HEK293 (cell line): Measurements from ENCODE around the gene CLASP1.
A peak's percentile ranks its signal among the peaks of the same experiment; 100 is the strongest.

ENCODE experiments used
- CTCF ChIA-PET: fragments of 350-600 bp; formaldehyde crosslinking; extraction: SDS; loops from one replicate; lab custom pipeline; 2021; ENCODE audit warnings: antibody characterized with exemption; lab: Yijun Ruan, JAX
- POLR2A ChIA-PET: fragments of 300-600 bp; formaldehyde crosslinking; extraction: SDS; loops from one replicate; lab custom pipeline; 2020; ENCODE audit warnings: antibody characterized with exemption, inconsistent platforms; lab: Yijun Ruan, JAX
- H3K27ac ChIP-seq: fragments of 200-500 bp; sonication (Bioruptor generic); 2 replicates; pipeline ENCODE4 v1.5.1; 2014; ENCODE audit warnings: low read depth, low read length, control low read depth, inconsistent platforms; ENCODE audit errors: extremely low read depth
- H3K36me3 ChIP-seq, 2 experiments: fragments of 200-500 bp in 1 of 2; sonication (Bioruptor generic) in 1 of 2; 1 replicate in 1 of 2; 2 replicates in 1 of 2; pipeline ENCODE4 v1.5.1; 2014 to 2017; ENCODE audit warnings: inconsistent platforms in 2 of 2, low read length in 2 of 2; ENCODE audit not compliant: control insufficient read depth in 2 of 2, insufficient read depth in 1 of 2
- H3K4me1 ChIP-seq: fragments of 200-500 bp; sonication (Bioruptor generic); 2 replicates; pipeline ENCODE4 v1.5.1; 2014; ENCODE audit warnings: mild to moderate bottlenecking, low read length, inconsistent platforms; ENCODE audit not compliant: control insufficient read depth, insufficient read depth
- H3K4me3 ChIP-seq: 2 replicates; pipeline ENCODE4 v1.5.1; 2011; ENCODE audit warnings: low read depth, mild to moderate bottlenecking, control low read depth, low read length, moderate library complexity
- H3K9me3 ChIP-seq: fragments of 200-500 bp; sonication (Bioruptor generic); 2 replicates; pipeline ENCODE4 v1.5.1; 2014; ENCODE audit warnings: low read depth, low read length, inconsistent platforms; ENCODE audit not compliant: control insufficient read depth, insufficient read depth
- EGR2 ChIP-seq: fragments of 450-650 bp; formaldehyde crosslinking; IDR thresholded peaks from 2 replicates; pipeline ENCODE4 v1.5.1; 2016; ENCODE audit warnings: low read depth, missing biosample characterization, missing genetic modification characterization
- HIC1 ChIP-seq: fragments of 450-650 bp; formaldehyde crosslinking; IDR thresholded peaks from 2 replicates; pipeline ENCODE4 v1.5.1; 2016; ENCODE audit warnings: missing biosample characterization, missing genetic modification characterization
- OSR2 ChIP-seq: fragments of 450-650 bp; formaldehyde crosslinking; IDR thresholded peaks from 2 replicates; pipeline ENCODE4 v1.5.1; 2016; ENCODE audit warnings: missing biosample characterization, missing genetic modification characterization
- SP7 ChIP-seq: fragments of 450-650 bp; formaldehyde crosslinking; IDR thresholded peaks from 2 replicates; pipeline ENCODE4 v1.5.1; 2016; ENCODE audit warnings: missing biosample characterization, missing genetic modification characterization
- TSHZ1 ChIP-seq: fragments of 450-650 bp; formaldehyde crosslinking; IDR thresholded peaks from 2 replicates; pipeline ENCODE4 v1.5.1; 2016; ENCODE audit warnings: missing biosample characterization, missing genetic modification characterization, borderline replicate concordance
- WT1 ChIP-seq: fragments of 450-650 bp; formaldehyde crosslinking; IDR thresholded peaks from 2 replicates; pipeline ENCODE4 v1.5.1; 2016; ENCODE audit warnings: missing biosample characterization, missing genetic modification characterization
- YY1 ChIP-seq: fragments of 450-650 bp; formaldehyde crosslinking; IDR thresholded peaks from 2 replicates; pipeline ENCODE4 v1.5.1; 2018; ENCODE audit warnings: missing biosample characterization, missing genetic modification characterization
- ZBTB17 ChIP-seq: fragments of 450-650 bp; formaldehyde crosslinking; IDR thresholded peaks from 2 replicates; pipeline ENCODE4 v1.5.1; 2016; ENCODE audit warnings: missing biosample characterization, missing genetic modification characterization
- ZBTB20 ChIP-seq: fragments of 450-650 bp; formaldehyde crosslinking; IDR thresholded peaks from 2 replicates; pipeline ENCODE4 v1.5.1; 2016; ENCODE audit warnings: missing biosample characterization, missing genetic modification characterization
- ZFHX2 ChIP-seq: fragments of 450-650 bp; formaldehyde crosslinking; conservative IDR thresholded peaks from 2 replicates; pipeline ENCODE4 v1.5.1; 2016; ENCODE audit warnings: missing biosample characterization, missing genetic modification characterization
- ZNF266 ChIP-seq: fragments of 450-650 bp; formaldehyde crosslinking; IDR thresholded peaks from 2 replicates; pipeline ENCODE4 v1.5.1; 2016; ENCODE audit warnings: missing biosample characterization, missing genetic modification characterization, low read depth
- ZNF37A ChIP-seq: fragments of 450-650 bp; IDR thresholded peaks from 2 replicates; pipeline ENCODE4 v1.5.1; 2018; ENCODE audit warnings: missing biosample characterization, missing genetic modification characterization
- ZNF544 ChIP-seq: fragments of 450-650 bp; formaldehyde crosslinking; IDR thresholded peaks from 2 replicates; pipeline ENCODE4 v1.5.0; 2017; ENCODE audit warnings: missing biosample characterization, missing genetic modification characterization
- ZNF596 ChIP-seq: fragments of 450-650 bp; IDR thresholded peaks from 2 replicates; pipeline ENCODE4 v1.5.0; 2018; ENCODE audit warnings: missing biosample characterization, mild to moderate bottlenecking, missing genetic modification characterization, moderate library complexity
- ZNF610 ChIP-seq: fragments of 450-650 bp; formaldehyde crosslinking; IDR thresholded peaks from 2 replicates; pipeline ENCODE4 v1.5.1; 2016; ENCODE audit warnings: missing biosample characterization, missing genetic modification characterization, borderline replicate concordance
- ZNF658 ChIP-seq: fragments of 450-650 bp; formaldehyde crosslinking; IDR thresholded peaks from 2 replicates; pipeline ENCODE4; 2016; ENCODE audit warnings: missing biosample characterization, missing genetic modification characterization
- ZNF707 ChIP-seq: fragments of 450-650 bp; formaldehyde crosslinking; IDR thresholded peaks from 2 replicates; pipeline ENCODE4 v1.5.1; 2016; ENCODE audit warnings: missing biosample characterization, missing genetic modification characterization
- TF ChIP-seq, protein P1 (sequence below): fragments of 450-650 bp; formaldehyde crosslinking; conservative IDR thresholded peaks from 2 replicates; pipeline ENCODE4 v1.5.1; 2016; ENCODE audit warnings: low read depth, missing biosample characterization, missing genetic modification characterization

Gene CLASP1

DNA sequence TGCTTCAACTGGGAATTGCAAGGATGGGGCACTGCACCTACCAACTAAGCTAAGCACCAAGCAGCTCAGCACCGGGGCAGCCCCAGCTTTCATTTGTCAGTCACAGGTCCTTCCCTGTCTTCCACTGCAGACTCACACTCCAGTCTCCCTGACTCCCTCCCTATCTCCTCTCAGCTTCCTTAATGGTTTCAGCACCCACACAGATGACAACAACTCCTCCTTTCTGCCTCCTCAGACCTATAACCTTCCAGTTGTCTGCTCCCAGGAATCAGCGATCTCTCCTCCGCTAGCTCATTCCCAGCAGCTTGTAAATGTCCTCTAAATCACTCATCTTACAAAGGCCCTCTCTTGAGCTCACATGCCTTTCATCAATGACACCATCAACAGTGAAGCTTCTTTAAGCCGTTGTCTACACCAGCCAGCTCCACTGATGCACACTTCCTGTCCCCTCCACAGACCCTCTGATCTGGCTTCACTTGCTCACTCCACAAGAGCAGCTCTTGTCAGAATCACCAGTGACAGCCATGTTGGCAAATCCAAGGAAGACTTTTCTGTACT is 32.1 kb downstream of the CLASP1 start:
- no peak overlapping the region for H3K27ac ChIP-seq
- ChIA-PET CTCF (interaction anchor here (0.6 to 1.0 kb wide), 3 partner anchors 11 to 31 kb away, joined by 3 to 5 read pairs (median 4); no protein-coding TSS in a partner anchor), POLR2A (interaction anchor here (0.8 to 1.2 kb wide), 2 partner anchors 33 to 86 kb away, joined by 4 read pairs; partner anchors contain the start of genes CLASP1 and RNU4ATAC)
- no peaks in the 10 kb centered on the region for H3K9me3 ChIP-seq
- no peak overlapping the region for H3K4me3 ChIP-seq
- TF ChIP-seq OSR2 (0 out of 2 replicates have a peak, but pooled peaks have one; percentile 8), SP7 (tag by site-specific recombination) (0 out of 2 replicates have a peak, but pooled peaks have one; percentile 22), ZNF544 (no peak), ZNF596 (tag by site-specific recombination) (no peak), ZBTB20 (tag by site-specific recombination) (peak; percentile 63; the same call in 1 of the 2 replicates), YY1 (tag by site-specific recombination) (no peak), ZFHX2 (peak; percentile 73), ZBTB17 (tag by site-specific recombination) (0 out of 2 replicates have a peak, but pooled peaks have one; percentile 25), ZNF610 (tag by site-specific recombination) (no peak), ZNF707 (tag by site-specific recombination) (no peak), HIC1 (no peak), WT1 (peak; percentile 33; the same call in 1 of the 2 replicates), TSHZ1 (tag by site-specific recombination) (peak; percentile 55; the same call in 1 of the 2 replicates), ZNF658 (tag by site-specific recombination) (no peak), ZNF37A (tag by site-specific recombination) (no peak), ZNF266 (tag by site-specific recombination) (no peak), EGR2 (peak; percentile 80)
- TF ChIP-seq, protein P1, sequence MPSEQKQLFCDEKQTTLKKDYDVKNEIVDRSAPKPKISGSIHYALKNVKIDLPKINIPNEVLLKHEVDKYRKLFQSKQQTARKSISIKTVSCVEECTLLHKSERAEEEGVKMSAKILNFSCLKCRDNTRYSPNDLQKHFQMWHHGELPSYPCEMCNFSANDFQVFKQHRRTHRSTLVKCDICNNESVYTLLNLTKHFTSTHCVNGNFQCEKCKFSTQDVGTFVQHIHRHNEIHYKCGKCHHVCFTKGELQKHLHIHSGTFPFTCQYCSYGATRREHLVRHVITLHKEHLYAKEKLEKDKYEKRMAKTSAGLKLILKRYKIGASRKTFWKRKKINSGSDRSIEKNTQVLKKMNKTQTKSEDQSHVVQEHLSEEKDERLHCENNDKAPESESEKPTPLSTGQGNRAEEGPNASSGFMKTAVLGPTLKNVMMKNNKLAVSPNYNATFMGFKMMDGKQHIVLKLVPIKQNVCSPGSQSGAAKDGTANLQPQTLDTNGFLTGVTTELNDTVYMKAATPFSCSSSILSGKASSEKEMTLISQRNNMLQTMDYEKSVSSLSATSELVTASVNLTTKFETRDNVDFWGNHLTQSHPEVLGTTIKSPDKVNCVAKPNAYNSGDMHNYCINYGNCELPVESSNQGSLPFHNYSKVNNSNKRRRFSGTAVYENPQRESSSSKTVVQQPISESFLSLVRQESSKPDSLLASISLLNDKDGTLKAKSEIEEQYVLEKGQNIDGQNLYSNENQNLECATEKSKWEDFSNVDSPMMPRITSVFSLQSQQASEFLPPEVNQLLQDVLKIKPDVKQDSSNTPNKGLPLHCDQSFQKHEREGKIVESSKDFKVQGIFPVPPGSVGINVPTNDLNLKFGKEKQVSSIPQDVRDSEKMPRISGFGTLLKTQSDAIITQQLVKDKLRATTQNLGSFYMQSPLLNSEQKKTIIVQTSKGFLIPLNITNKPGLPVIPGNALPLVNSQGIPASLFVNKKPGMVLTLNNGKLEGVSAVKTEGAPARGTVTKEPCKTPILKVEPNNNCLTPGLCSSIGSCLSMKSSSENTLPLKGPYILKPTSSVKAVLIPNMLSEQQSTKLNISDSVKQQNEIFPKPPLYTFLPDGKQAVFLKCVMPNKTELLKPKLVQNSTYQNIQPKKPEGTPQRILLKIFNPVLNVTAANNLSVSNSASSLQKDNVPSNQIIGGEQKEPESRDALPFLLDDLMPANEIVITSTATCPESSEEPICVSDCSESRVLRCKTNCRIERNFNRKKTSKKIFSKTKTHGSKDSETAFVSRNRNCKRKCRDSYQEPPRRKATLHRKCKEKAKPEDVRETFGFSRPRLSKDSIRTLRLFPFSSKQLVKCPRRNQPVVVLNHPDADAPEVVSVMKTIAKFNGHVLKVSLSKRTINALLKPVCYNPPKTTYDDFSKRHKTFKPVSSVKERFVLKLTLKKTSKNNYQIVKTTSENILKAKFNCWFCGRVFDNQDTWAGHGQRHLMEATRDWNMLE (tag by site-specific recombination) = no peak
- H3K4me1 ChIP-seq = 0 out of 2 replicates have a peak, but pooled peaks cover 3% of the 10 kb centered on the region
- H3K36me3 ChIP-seq = peaks cover 0 to 5% of the 10 kb centered on the region in 2 experiments; a peak in 1 of 3 replicates
